SU-DHL-6 (cell line): Measurements from ENCODE around the gene C12orf75.

Experiments used
- EZH2phosphoT487 ChIP-seq: fragments of 200-600 bp; sonication (generic), shearing (Covaris generic); conservative IDR thresholded peaks from 2 replicates; pipeline ENCODE4 v1.6.1; 2018; ENCODE audit warnings: mild to moderate bottlenecking, antibody characterized with exemption, low read length, moderate library complexity, mixed read lengths
- TF ChIP-seq, protein P1 (sequence below): fragments of 200-600 bp; sonication (generic); IDR thresholded peaks from one replicate; pipeline ENCODE4 v1.5.1; 2017; ENCODE audit warnings: antibody characterized with exemption, mild to moderate bottlenecking, low read length, moderate library complexity; ENCODE audit not compliant: insufficient read depth, poor library complexity, severe bottlenecking

DNA sequence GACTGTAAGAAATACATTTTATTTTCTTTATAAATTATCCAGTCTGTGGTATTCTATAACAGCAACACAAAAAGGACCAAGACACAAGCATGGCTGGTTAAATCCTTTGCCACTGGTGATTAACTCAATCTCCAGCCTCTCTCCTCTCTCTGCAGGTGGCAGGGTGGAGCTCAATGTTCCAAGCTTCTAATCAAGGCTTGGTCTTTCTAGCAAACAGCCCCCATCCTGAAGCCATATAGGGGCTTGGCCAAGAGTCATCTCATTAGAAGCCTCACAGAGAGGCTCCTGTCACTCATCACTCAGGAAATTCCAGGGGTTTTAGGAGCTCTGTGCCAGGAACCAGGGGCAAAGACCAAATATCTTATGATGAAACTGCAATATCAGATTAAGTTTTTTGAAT lies 12.0 kb downstream of the C12orf75 start:
- TF ChIP-seq, protein P1, sequence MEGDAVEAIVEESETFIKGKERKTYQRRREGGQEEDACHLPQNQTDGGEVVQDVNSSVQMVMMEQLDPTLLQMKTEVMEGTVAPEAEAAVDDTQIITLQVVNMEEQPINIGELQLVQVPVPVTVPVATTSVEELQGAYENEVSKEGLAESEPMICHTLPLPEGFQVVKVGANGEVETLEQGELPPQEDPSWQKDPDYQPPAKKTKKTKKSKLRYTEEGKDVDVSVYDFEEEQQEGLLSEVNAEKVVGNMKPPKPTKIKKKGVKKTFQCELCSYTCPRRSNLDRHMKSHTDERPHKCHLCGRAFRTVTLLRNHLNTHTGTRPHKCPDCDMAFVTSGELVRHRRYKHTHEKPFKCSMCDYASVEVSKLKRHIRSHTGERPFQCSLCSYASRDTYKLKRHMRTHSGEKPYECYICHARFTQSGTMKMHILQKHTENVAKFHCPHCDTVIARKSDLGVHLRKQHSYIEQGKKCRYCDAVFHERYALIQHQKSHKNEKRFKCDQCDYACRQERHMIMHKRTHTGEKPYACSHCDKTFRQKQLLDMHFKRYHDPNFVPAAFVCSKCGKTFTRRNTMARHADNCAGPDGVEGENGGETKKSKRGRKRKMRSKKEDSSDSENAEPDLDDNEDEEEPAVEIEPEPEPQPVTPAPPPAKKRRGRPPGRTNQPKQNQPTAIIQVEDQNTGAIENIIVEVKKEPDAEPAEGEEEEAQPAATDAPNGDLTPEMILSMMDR: no peak
- TF ChIP-seq EZH2phosphoT487: no peak
